Suprapubic skin (tissue), 4 donors: Measurements from ENCODE around the gene ING1.

Experiments used
- CTCF ChIP-seq, 2 donors: fragments of 200-600 bp in 1 of 2; fragments of 450-650 bp in 1 of 2; sonication (generic) in 1 of 2; IDR thresholded peaks; one replicate each; pipeline ENCODE4 v1.5.1; 2016 to 2019; ENCODE audit warnings: antibody characterized with exemption in 2 of 2, mild to moderate bottlenecking in 1 of 2, moderate library complexity in 1 of 2
- POLR2A ChIP-seq, 2 donors: fragments of 450-650 bp; IDR thresholded peaks; one replicate each; pipeline ENCODE4 v1.6.1; 2017; ENCODE audit warnings: antibody characterized with exemption in 2 of 2, mild to moderate bottlenecking in 2 of 2, moderate library complexity in 2 of 2
- POLR2AphosphoS5 ChIP-seq, 3 donors: sonication (generic); formaldehyde crosslinking; IDR thresholded peaks; one replicate each; pipeline ENCODE4 v1.6.1; 2017; ENCODE audit warnings: antibody characterized with exemption in 3 of 3

GRCh38 chr13:110676595-110677587 is 36.6 kb upstream of the ING1 start:
- TF ChIP-seq CTCF (IDR thresholded peaks at IDR 0.05) (no peak), POLR2AphosphoS5 (IDR thresholded peaks at IDR 0.05) (no peak), POLR2A (IDR thresholded peaks at IDR 0.05) (no peak)
